Measurements from ENCODE around the gene FBXL17. TPM values are rescaled to one million over a fixed set of nuclear protein-coding genes. Genes with fewer than 3 reads are reported as not detected.

The FBXL17 gene
- total RNA-seq, 2 donors from 2014 or later = 14.1 to 22.8 TPM

DNA sequence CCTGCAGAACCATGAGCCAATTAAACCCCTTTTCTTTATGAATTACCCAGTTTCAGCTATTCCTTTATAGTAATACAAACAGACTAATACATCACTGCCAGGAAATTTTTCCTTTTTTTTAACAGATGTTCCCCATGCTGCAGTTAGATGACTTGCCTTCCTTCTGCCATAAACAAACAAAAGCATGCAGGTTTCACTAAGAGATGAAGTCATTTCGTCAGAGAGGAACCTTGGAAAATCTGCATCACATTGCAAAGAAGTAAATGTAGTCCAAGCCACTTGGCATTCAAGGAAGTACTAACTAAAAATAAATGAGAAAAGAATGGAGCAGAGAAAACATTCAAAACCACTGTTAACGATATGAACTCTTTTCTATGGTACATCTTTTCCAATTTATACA, 517.1 kb downstream of the FBXL17 start:
- Histone ChIP-seq H3K27ac (no peak overlapping the region), H3K4me3 (no peak overlapping the region), H3K36me3 (no peaks in the 10 kb centered on the region), H3K9ac (ENCODE audit: low read depth in 2 of 2, low read length in 2 of 2) (no peak overlapping the region), H3K27me3 (no peaks in the 10 kb centered on the region), H3K9me3 (no peaks in the 10 kb centered on the region), H3K4me1 (no peaks in the 10 kb centered on the region)
- intact Hi-C loops (cut with DNase I) = no loop called here
- TF ChIP-seq, protein P1, sequence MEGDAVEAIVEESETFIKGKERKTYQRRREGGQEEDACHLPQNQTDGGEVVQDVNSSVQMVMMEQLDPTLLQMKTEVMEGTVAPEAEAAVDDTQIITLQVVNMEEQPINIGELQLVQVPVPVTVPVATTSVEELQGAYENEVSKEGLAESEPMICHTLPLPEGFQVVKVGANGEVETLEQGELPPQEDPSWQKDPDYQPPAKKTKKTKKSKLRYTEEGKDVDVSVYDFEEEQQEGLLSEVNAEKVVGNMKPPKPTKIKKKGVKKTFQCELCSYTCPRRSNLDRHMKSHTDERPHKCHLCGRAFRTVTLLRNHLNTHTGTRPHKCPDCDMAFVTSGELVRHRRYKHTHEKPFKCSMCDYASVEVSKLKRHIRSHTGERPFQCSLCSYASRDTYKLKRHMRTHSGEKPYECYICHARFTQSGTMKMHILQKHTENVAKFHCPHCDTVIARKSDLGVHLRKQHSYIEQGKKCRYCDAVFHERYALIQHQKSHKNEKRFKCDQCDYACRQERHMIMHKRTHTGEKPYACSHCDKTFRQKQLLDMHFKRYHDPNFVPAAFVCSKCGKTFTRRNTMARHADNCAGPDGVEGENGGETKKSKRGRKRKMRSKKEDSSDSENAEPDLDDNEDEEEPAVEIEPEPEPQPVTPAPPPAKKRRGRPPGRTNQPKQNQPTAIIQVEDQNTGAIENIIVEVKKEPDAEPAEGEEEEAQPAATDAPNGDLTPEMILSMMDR (IDR thresholded peaks at IDR 0.05) = no peak
- DNase-seq = no peak

DNA sequence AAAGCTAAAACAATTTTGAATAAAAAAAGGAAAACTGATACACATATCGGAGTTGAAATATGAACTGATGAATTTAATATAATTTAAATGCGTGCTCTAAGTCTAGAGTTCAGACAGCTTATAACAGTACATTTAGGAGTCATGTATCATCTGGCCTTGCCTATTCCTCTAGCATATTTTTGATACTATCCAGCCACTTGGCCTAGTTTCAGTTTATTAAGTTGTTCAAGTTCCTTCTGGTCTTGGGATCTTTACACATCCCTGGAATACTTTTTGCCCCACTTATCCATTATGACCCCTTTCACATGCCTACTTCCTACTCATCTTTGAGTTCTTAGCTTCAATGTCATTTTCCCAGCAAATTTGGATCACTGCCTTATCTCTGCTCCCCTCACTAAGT, 518.8 kb downstream of the FBXL17 start:
- Histone ChIP-seq H3K9me3 (no peaks in the 10 kb centered on the region), H3K4me1 (no peaks in the 10 kb centered on the region), H3K27me3 (no peaks in the 10 kb centered on the region), H3K36me3 (no peaks in the 10 kb centered on the region), H3K9ac (ENCODE audit: low read depth in 2 of 2, low read length in 2 of 2) (no peak overlapping the region), H3K27ac (no peak overlapping the region), H3K4me3 (no peak overlapping the region)
- no peak for DNase-seq
- intact Hi-C loops (cut with DNase I) = no loop called here
- TF ChIP-seq, protein P1 (IDR thresholded peaks at IDR 0.05) = no peak

DNA sequence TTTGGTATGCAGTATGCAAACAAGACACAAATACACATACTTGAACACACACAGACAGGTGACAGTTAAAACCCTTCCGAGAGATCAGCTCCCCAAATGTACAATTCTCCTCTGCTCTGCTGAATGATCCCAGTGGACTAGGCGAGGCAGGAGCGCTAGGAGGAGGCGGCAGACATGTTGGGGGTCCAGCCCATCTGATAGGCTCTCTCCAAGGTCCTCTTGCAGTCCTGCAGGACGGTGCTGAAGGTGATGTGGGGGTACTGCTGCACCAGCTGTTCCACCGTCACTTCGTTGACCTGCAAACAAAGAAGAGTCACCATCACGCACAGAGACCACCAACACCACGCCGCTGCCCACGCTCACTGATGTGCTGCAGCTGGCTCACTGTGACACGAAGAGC, 520.3 kb downstream of the FBXL17 start:
- Histone ChIP-seq H3K27ac (no peak overlapping the region), H3K4me3 (no peak overlapping the region), H3K27me3 (no peaks in the 10 kb centered on the region), H3K9me3 (no peaks in the 10 kb centered on the region), H3K36me3 (no peaks in the 10 kb centered on the region), H3K4me1 (no peaks in the 10 kb centered on the region), H3K9ac (ENCODE audit: low read depth in 2 of 2, low read length in 2 of 2) (no peak overlapping the region)
- TF ChIP-seq, protein P1 (IDR thresholded peaks at IDR 0.05) = no peak
- intact Hi-C loops (cut with DNase I) = no loop called here
- no peak for DNase-seq

DNA sequence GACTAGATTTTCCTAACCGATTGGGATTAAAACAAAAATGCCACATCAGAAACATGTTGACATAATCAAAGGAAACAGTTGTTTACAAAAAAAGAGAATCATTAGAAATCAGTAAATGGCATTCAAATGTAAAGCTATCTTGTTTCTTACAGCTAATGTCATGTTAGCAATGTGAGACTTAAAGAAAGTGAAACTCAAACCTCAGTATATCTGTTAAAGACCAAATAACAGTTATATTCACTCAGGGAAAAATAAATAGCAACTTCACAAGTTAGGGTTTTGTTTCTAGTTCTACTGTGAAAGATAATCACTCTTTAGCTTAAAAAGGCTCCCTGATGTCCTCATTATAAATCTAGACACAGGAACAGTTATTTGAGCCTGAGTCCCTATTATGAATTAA, 521.9 kb downstream of the FBXL17 start:
- Histone ChIP-seq H3K27ac (no peak overlapping the region), H3K9ac (ENCODE audit: low read depth in 2 of 2, low read length in 2 of 2) (no peak overlapping the region), H3K4me1 (no peaks in the 10 kb centered on the region), H3K27me3 (no peaks in the 10 kb centered on the region), H3K36me3 (no peaks in the 10 kb centered on the region), H3K9me3 (no peaks in the 10 kb centered on the region), H3K4me3 (no peak overlapping the region)
- intact Hi-C loops (cut with DNase I) = no loop called here
- TF ChIP-seq, protein P1 (IDR thresholded peaks at IDR 0.05) = no peak
- no peak for DNase-seq

DNA sequence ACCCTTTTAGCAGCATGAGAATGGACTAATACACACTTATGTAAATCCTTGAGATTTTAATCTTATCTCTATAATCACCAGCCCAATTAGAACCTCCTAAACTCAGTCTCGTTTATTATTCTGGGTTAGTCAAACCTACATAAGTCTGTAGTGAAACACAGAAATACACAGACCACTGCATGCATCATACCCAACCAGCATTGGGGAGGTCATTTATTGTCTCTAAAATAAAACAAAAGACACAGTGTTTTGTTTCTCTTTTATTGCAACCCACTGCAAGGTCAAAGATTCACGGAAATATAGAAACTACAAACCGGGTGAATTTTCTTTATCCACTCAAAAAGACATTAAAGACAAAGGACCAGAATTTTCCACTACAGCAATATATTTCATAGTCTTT, 523.1 kb downstream of the FBXL17 start:
- intact Hi-C loops (cut with DNase I) = no loop called here
- DNase-seq = no peak
- Histone ChIP-seq H3K27ac (no peak overlapping the region), H3K4me1 (no peaks in the 10 kb centered on the region), H3K9ac (ENCODE audit: low read depth in 2 of 2, low read length in 2 of 2) (no peak overlapping the region), H3K36me3 (no peaks in the 10 kb centered on the region), H3K9me3 (no peaks in the 10 kb centered on the region), H3K27me3 (no peaks in the 10 kb centered on the region), H3K4me3 (no peak overlapping the region)
- TF ChIP-seq, protein P1 (IDR thresholded peaks at IDR 0.05) = no peak

DNA sequence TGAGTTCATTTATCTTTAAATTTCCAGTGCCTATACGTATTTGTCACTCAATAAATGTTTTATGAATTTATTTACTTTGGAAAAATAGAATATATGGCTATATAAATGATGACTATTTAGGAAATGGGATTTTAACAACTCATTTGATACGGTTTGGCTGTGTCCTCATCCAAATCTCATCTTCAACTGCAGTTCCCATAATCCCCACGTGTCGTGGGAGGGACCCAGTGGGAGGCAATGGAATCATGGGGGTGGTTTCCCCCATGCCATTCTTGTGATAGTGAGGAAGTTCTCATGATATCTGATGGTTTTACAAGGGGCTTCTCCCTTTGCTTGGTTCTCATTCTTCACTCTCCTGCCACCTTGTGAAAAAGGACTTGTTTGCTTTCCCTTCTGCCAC, 523.6 kb downstream of the FBXL17 start:
- H3K4me1 ChIP-seq = no peaks in the 10 kb centered on the region
- no peak overlapping the region for H3K4me3 ChIP-seq

More for the DNA sequence above, 523.6 kb downstream of the FBXL17 start:
- H3K27ac ChIP-seq = no peak overlapping the region
- no peaks in the 10 kb centered on the region for H3K9me3 ChIP-seq
- no peaks in the 10 kb centered on the region for H3K36me3 ChIP-seq
- H3K9ac ChIP-seq (ENCODE audit: low read depth in 2 of 2, low read length in 2 of 2) = no peak overlapping the region
- DNase-seq = no peak
- intact Hi-C loops (cut with DNase I) = no loop called here
- no peaks in the 10 kb centered on the region for H3K27me3 ChIP-seq
- TF ChIP-seq, protein P1 (IDR thresholded peaks at IDR 0.05) = no peak
